A673 (cell line): ENCODE measurements around the gene ZNF358.

Experiments
- EZH2 ChIP-seq: fragments of 200-600 bp; sonication (generic); IDR thresholded peaks from 2 replicates; pipeline ENCODE4 v1.6.1; 2017; ENCODE audit warnings: borderline replicate concordance, low read depth, mild to moderate bottlenecking, mixed read lengths, antibody characterized with exemption, low read length; ENCODE audit not compliant: poor library complexity, severe bottlenecking
- TF ChIP-seq, protein P1 (sequence below): fragments of 300-800, 200-600 bp; sonication (generic); conservative IDR thresholded peaks from 2 replicates; pipeline ENCODE4 v1.5.1; 2017; ENCODE audit warnings: low read depth, mild to moderate bottlenecking, antibody characterized with exemption, low read length, moderate library complexity, mixed read lengths

DNA sequence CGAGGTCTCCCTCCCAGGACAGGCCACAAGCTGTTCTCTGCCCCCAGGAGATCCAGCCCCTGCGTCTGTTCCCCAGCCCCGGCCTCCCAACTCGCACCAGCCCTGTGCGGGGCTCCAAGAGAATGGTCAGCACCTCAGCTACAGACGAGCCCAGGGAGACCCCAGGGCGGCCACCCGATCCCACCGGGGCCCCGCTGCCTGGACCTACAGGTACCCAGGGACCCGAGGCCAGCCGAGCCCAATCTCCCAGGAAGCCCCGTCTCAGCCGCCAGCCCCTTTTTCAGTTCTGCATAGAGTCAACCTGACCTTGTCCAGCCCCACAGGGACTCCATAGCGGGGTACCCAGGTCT lies 25.5 kb downstream of the ZNF358 start:
- TF ChIP-seq, protein P1, sequence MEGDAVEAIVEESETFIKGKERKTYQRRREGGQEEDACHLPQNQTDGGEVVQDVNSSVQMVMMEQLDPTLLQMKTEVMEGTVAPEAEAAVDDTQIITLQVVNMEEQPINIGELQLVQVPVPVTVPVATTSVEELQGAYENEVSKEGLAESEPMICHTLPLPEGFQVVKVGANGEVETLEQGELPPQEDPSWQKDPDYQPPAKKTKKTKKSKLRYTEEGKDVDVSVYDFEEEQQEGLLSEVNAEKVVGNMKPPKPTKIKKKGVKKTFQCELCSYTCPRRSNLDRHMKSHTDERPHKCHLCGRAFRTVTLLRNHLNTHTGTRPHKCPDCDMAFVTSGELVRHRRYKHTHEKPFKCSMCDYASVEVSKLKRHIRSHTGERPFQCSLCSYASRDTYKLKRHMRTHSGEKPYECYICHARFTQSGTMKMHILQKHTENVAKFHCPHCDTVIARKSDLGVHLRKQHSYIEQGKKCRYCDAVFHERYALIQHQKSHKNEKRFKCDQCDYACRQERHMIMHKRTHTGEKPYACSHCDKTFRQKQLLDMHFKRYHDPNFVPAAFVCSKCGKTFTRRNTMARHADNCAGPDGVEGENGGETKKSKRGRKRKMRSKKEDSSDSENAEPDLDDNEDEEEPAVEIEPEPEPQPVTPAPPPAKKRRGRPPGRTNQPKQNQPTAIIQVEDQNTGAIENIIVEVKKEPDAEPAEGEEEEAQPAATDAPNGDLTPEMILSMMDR = no peak
- TF ChIP-seq EZH2 = no peak
